NCI-H1930 (cell line): ENCODE results near the gene TPRG1.

Source experiments
- DNase-seq, 2 experiments: peaks; one replicate each; lab custom pipeline; 2025; lab: John Stamatoyannopoulos, UW

The TPRG1 gene

DNA sequence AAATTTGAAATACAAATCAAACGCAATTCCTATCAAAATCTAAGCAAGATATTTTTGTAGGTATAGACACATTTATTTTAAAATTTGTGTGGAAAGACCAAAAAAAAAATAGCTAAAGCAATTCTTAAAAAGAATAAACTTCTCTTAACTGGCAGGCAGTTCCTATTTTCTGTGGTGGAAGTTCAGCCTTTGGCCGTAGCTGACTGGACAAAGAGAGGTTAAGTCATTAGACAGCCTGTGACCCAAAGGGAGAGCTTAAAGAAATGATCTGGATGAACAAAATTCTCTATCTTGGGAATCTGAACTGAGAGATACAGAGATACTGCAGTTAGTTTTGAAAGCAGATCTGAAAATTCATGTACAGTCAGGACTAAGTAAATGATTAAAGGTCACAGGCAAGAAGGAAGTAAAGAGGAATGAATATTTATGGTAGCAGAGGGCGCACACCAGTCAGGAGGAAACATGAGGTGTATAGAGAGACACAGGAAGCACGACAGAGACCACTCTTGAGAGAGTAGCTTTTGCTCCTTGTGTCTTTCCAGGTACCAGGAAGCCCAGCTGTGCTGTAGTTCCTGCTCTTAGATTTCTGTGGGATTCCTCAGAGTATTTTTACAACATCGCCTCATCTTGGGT is 57.5 kb downstream of the TPRG1 start:
- DNase-seq: no peak

DNA sequence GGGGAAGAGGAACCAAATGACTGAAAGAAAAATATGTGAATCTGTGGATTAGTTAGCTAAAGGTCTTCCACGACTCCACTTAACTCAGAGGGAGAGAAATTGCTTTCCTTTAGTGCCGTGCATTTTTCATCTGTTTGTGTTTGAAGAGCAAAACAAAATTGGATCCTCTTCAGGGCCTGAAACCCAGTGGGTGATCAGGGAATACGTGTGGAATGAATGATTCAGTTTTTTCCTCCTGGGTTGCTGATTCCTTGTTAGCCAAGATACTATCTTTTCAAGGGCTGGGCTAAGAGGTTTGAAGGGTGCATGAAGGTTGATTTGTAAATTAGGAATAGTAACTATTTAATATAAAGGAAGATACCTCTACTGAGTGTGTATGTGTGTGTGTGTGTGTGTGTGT is 61.0 kb downstream of the TPRG1 start:
- no peak for DNase-seq

DNA sequence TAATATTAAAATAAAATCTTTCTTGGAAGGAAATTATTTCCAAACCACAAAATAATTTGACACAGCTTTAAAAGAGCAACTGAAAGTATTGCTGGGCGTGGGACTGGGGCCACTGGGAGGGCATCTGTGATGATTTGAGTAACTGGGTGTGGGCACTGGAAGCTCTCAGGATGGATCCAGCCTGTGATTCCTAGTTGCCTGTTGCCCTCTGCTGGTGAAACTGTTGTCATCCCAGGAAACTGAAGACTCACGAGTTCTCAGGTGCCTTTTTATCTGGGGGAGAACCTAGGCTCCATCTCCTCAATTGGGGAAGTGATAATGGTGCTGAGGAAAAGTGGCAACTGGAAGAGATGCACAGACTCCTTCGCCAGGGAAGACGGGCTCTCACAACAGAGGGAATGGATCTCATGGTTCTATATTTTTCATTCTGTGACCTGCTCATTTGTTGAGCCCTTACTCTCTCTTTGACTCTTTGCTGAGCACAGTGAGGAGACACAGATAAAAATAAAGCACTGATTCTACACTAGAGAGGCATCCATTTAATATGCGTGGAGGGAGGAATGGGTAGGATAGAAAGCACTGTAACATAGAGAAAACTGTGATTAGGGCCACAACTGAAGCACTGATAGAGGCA is 61.6 kb downstream of the TPRG1 start:
- peak in 1 of 2 experiments; percentile 45 for DNase-seq

DNA sequence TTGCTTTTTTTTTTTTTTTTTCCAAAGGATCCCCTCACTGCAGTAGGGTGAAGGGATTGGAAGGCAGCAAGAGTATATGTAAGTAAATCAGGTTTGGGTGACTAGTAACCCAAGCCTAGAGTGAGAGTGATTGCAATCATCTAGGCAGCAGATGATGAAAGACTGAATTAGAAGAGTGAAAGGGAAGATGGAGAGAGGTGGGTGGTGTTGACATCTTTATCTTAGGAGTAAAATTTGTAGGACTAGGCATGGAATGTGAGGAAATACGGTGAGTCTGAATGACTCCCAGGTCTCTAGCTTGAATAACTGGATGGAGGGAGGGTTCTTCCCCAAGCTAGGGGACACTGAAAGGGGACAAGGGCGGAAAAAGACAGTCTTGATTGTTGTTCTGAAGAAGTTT is 63.4 kb downstream of the TPRG1 start:
- no peak for DNase-seq

DNA sequence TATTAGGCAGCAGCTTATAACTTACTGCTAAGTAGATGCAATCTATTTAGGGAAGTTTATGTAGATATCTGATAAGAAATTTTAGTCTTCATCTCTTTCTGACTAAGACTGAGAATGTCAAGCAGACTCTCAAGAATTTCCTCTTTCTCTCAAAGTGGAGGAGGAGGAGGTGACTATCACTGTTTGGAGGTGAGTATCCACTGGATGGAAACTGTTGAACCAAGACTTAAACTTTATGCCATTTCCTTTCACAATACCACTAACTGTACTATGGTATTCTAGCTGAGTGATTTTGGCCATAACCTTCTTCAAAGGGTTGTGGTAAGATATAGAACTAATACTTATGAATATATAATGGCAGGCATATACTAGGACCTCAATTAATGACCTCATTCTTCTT is 64.6 kb downstream of the TPRG1 start:
- no peak for DNase-seq

DNA sequence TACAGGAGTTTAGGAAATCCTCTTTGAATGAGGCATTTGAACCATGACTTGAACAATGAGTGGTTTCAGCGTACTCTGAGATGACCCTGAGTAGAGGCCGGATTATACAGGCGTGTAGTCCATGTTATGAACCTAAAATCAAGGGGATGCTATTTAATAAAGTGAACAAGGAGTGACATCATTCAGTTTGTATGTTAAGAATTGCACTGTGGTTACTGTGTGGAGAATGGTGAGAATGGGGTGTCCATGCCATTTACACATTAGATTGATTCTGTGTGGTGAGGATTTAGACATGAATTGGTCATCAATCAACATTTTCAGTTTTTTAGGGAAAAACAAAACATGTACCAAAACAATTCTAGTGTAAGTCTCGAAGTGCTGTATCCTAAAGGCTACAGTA is 65.8 kb downstream of the TPRG1 start:
- DNase-seq: no peak

DNA sequence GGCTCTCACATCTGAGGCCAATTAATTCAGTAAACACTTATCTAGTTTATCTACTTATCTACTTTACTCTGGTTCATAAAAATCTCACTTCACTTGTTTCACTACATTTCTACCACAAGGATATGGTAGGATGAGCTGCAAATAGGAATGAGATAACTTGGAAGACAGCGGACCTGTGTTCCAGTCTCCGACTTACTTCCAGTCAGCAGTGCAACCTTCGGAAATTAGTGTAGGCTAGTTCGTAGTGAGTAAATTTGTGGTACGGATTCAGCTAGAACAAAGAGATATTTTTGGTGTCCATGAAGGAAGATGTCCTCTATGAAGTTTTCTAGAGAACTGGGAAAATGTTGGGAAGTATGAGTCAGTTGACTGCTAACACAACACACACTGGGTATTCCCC is 66.3 kb downstream of the TPRG1 start:
- no peak for DNase-seq

DNA sequence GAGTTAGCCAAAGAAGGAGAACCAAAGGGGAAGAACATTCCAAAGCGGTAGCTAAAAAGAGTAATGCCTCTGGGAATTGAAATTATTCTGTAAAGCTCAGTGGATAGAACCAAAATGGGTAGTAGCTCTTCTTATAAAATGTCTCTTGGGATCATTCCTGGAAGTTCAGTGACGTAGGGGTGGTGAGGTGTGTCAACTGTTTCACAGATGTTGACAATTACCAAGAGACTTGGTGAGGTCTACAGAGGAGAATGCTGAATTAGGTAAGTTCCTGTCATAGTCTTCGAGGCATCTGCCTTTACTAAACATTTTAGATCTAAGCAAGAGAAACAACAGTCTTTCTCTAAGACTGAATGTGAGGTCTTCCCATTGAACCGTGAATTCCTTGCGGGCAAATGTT is 67.8 kb downstream of the TPRG1 start:
- DNase-seq: no peak

DNA sequence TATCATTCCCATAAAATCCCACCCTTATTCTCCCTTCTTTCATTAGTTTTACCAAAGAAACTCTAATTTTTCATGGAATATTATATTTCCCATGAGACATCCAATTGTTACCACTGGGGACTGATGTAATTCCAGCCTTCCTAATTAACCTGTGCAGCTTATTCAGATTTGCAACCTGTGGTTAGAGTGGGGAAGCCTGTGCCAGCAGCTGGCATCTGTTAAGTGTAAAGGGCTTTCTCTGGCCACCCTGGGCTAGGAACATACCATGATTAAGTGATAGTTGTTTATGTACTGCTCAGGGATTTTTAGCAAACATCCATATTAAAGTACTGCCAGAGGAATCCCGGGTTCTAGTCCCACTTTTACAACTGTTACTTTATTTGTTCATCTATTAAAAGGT is 78.2 kb downstream of the TPRG1 start:
- no peak for DNase-seq

DNA sequence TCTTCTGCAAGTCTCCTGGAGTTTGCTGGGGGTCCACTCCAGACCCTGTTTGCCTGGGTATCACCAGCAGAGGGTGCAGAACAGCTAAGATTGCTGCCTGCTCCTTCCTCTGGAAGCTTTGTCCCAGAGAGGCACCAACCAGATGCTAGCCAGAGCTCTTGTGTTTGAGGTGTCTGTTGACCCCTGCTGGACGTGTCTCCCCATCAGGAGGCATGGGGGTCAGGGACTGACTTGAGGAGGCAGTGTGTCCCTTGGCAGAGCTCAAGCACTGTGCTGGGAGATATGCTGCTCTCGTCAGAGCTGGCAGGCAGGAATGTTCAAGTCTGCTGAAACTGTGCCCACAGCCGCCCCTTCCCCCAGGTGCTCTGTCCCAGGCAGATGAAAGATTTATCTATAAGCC is 86.5 kb downstream of the TPRG1 start:
- DNase-seq: no peak

DNA sequence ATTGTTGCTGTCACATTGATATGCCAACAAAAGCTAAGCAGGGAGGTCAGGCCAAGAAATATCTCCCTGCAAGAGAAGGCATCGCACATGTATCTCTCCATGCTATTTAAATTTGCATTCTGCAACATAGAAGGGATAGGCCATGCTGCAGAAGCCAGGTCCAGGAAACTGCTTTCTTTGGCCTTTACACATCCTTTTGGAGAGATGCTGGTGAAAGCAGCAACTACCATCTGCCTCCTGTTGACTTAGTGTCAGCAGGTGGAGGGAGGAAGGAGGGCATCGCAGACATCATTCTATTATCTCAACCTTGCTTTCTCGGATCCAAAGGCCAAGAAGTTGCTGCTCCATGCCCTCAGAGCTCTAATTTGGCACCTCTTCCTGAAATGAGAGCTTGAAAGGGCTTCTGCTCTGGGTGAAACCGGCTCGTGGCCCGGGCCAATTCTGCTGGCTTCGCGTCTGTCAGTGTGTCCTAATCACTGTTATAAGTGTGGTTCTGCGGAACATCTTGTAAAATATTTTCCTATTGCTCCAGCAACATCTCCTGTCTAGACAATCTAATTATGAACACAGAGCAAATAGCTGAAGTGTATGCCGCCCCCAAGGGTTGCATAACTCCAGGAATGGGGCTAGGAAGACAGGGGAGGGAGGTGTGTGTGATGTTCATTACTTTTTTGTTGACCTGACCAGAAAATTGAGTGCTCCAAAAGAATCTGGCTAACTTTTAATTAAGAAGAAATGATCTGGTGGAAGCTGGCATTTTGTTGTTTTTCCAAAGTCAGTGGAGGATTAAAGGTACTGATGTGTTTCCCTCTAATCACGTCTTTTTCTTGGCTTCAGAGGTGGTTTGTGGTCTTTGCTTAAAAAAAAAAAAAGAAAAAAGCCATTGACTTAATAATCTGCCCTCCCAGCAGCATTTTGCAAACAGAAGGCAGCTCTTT is 89.1 kb downstream of the TPRG1 start:
- DNase-seq: no peak

DNA sequence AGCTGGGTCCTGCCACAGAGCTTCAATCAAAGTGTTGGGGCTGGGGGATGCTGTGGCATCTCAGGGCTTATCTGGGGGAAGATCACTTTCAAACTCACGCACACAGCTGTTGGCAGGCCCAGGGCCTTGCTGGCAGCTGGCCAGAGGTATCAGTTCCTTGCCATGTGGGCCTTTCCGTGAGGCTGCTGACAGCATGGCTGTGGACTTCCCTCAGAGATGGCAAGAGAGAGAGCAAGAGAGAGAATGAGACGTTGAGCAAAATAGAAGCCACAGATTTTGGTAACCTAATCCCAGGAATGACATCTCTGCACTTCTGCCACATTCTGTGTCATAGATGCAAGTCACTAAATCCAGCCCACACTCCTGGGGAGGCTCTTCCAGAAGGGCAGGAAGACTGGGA is 91.0 kb downstream of the TPRG1 start:
- no peak for DNase-seq

DNA sequence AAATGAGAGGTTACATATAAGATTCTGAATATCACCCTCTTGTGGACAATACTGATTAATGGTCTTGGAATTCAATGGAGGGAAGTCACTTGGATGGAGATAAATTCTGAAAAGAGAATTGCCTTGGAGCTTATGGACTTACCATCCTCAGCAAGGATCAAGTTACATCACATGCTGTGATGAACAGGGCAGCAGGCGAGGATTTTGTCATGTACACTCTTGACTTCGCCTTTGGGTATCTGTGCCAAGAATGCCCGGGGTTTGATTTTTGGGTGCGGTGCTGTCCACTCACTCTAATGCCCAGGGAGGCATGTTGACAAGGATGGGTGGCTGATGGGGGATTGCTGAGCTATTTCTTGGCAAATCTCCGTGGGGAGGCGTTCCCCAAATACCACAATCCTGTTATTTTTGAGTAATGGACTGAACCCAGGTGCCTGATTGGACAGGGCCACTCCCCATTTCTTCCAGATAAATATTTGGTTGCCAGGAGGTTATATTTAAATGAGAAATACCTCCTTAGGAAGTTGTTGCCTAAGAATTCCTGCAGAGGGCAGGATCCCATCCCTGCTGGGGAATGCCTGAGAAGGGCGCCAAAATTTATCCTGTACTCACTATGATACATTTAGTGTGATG is 96.3 kb downstream of the TPRG1 start:
- DNase-seq: no peak

DNA sequence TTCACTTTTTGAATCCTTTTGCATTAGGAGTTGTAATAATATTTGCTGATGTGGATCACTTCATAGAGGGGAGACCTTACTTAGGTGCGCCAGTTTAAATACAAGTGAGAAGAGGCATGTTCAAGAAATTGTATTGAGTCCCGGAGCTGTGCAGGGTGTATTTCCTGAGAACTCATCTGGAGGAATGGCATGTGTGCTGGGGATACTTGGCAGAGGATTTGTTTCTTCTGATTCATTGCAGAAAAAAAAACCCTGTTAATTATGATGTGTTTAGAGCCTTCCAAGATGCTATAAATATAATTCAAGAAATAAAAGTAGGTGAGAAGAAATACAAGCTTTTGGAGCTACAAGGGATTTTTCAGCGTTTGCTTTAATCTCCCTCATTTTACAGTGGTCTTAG is 97.6 kb downstream of the TPRG1 start:
- no peak for DNase-seq

DNA sequence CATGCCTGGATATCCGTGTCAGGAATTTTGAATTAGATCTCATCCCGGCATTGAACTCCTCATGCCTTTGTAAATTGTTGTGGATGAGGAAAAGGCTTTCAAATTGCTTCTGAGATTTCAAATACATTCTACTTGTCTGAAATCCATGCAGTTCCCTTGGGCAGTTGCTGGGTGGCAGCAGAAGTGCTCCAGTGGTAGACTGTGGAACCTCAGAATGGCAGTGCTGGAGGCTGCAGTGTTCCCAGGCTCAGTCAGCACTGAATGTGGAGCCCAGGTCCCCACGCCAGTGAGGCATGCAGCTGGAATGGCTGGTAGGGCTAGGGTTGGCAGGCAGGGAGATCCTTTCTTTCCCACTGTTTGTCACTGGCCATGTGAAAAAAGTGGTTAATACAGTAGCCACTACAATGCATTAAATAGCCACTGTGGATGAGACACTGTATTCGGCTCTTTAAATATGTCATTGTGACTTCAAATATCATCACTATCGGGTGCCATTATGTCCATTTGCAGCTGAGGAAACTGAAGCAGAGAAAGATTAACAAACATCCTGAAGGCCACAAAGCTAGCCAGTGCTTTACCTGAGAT is 98.6 kb downstream of the TPRG1 start:
- peak; percentile 5 to 16 for DNase-seq

DNA sequence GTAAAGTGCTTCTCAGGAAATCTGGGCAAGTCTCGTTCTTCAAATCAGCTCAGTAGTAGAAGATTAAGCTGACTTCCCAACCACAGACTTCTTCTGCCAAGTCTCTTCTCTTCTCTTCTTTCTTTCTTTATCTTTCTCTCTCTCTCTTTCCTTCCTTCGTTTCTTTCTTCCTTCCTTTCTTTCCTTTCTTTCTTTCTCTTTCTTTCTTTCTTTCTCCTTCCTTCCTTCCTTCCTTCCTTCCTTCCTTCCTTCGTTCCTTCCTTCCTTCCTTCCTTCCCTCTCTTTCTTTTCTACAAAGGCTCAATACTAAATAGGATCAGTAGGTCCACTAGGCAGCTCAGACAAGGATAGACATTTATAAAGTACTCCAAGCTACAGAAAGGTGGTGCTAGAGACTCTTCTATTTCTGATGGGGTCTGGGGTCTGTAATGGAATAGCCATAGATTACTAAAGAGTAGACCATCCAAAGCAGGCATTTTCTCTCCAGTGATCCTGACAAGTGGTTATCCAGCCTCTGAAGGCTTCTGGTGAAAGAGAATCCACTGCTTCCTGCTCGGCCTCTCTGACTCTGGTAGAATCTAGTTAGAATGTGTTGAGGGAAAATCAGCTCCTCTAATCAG is 100.8 kb downstream of the TPRG1 start:
- DNase-seq: no peak

DNA sequence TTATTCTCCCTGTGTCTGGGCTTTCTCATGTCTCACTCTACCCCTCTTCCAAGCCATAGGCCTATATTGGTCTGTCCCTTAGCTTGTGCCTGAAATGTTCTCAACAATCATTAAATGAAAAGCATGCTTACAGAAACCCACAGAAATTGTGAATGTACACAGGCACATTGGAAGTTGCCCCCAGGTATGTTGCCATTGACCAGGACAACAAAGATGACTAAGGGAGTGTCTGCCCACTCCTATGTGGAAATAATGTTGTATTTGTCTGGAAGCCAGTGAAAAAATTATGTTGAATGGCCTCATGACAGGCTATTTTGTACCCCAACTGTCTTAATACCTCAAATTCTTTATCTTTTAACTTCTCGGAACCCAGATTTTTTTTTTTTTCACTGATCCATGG is 102.0 kb downstream of the TPRG1 start:
- DNase-seq: no peak

DNA sequence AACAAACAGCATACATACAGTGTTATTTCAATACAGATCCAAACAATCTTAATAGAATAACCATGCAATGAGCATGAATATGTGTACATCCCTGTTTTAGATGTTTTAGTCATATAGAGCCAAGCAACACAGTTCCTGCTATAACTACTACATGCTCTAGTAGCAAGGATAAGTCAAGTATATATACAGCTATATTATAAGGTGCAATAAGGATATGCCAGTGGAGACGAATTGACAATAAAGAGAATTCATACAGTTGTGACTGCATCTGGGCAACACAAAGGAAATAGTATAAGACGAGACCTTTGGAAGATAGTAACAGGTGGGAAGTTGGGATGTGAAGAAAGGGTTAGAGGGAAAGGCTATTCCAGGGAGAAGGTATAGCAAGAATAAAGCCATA is 103.4 kb downstream of the TPRG1 start:
- DNase-seq: no peak

DNA sequence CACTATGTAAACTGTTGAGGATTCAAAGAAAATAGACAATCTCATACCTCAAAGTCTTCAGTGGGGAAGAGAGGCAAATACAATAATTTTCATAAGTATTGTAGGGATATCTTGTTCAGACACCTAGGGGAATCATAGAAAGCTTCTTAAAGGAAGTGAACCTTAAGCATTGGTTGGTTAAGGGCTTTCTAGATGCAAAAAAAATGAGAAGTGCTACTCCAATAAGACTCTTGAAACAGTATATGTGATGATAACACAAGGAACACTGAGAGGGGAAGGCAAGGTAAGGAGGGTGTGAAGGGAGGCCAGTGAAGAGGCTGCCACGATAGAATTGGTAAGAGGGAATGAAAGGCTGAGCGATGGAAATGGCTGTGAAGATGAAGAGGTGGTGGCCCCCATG is 104.1 kb downstream of the TPRG1 start:
- no peak for DNase-seq

DNA sequence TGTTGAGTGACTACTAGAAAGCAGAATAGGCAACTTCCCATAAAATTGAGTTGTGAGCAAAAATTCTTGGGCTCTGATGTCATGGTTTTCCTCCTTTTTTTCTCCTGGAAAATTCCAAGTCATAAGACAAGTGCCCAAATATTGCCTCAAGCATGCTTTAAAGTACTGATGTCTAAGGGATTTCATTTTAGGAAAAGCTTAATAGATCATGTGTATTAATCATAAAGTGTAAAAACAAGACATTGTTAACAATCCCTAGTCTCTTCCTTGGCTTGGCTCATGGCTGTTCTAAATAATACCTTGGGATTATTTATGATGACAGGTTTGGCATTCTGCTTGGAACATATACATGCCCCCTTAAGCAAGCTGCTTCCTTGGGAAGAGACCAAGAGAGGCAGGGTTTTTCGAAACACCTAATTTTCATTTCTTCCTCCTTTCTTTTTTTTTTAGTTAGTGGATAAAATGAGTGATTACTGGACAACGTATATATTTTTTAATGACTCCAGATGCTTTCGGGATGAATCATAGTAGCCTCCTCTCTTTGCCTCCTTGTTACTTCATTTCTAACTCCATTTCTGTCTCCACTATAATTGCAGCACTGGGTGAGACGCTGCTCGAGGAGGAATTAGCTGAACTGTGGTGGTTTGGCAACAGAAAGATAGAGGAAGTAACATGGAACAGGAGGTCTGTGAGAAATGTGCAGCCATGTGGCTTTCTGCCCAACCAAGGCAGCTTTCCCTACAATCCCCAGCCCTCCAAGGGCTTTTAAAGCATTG is 104.9 kb downstream of the TPRG1 start:
- no peak for DNase-seq

DNA sequence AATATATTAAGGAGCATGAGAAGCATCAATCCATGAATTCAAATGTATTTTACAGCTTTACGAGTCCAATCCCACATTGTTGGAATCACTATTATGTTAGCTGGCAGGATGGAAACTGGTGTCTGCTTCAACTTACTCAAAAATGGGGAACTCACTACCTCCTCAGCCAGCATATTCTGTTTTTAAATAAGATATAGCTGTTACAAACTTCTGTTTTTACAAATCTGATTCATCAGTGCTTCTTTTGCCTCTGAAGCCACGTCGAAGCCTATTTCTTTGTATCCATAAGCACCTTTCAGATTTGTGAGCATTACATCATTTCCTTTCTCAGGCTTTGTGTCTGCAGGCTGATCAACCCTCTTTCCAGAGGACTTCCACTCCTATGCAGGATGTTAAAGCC is 105.9 kb downstream of the TPRG1 start:
- no peak for DNase-seq
